ENCODE results near the gene APOBEC3B. TPM values are rescaled to one million over a fixed set of nuclear protein-coding genes. Genes with fewer than 3 reads are reported as not detected.

APOBEC3B gene
- total RNA-seq, result 0.30 and 2.0 TPM in 2 replicates

DNA sequence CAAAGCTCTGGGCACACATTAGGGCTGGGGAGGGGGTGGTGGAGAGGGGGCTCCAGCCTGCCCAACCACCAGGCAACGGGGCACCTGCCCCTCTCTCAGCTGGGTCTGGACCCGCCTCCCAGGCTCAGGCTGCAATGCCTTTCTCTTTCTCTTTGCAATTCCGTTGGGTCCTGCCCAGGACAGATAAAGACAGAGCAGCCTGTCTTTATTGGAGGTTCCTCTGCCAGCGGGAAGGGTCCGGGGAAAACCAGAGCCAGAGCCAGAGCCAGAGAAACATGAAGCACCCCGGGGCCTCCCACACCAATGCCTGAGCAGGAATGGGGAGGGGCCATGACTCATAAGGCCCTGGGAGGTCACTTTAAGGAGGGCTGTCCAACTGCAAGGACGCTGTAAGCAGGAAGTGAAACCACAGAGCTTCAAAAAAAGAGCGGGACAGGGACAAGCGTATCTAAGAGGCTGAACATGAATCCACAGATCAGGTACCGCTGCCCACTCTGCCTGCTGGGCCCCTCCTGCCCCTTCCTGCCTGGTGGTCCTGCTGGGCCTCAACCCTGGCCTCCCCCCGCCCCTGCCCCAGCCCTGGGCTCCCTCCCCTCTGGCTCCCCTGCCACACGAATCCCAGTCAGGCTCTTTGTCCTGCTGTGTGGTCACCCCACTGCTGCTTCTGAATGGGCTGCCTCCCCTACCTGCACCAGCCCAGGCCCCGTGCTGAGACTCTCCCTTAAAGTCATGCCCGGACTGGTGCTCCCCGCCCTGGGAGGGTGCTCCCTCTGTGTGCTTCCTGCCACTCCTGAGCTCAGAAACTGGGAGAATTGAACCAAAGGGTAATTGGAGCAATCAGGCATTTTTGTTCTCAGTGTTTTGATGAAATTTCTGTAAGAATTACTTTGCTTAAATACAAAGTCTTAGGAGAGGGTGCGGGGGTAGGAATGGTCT is at the start of gene APOBEC3B:
APOBEC3B (plus strand) TSS at position 356 of the 936 bp plus-strand sequence; CDS start at position 463, 107 bp downstream.

DNA sequence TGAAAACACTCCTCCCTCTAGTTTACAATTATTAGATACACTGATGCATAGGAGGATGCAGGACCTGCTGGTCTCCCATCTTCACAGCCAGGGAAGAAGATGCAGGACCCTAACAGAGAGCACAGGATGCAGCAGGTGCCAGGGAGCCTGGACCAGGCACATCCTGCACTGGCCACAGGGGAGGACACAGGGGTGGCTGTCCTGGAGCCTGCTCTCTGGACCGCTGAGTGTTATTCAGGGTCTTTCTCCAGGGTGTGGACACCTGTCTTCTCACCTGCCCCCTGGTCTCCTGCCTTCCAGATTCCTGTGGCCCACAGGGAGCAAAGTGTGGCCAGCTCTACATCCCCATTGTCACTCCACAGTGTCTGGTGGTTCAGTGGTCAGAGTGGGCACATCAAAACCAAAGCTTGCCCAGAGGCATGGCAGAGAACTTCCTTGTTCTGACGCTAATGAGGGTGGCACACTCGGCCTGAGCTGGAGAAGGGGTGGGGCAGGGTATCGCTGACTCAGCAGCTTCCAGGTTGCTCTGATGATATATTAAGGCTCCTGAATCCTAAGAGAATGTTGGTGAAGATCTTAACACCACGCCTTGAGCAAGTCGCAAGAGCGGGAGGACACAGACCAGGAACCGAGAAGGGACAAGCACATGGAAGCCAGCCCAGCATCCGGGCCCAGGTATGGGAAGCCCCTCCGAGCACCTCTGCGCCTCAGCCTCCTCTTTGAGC is 24.9 kb upstream of the APOBEC3B start, which contains the start of gene APOBEC3A:
APOBEC3A (plus strand) TSS at position 564 of the 725 bp plus-strand sequence; CDS start at position 647, 83 bp downstream.

DNA sequence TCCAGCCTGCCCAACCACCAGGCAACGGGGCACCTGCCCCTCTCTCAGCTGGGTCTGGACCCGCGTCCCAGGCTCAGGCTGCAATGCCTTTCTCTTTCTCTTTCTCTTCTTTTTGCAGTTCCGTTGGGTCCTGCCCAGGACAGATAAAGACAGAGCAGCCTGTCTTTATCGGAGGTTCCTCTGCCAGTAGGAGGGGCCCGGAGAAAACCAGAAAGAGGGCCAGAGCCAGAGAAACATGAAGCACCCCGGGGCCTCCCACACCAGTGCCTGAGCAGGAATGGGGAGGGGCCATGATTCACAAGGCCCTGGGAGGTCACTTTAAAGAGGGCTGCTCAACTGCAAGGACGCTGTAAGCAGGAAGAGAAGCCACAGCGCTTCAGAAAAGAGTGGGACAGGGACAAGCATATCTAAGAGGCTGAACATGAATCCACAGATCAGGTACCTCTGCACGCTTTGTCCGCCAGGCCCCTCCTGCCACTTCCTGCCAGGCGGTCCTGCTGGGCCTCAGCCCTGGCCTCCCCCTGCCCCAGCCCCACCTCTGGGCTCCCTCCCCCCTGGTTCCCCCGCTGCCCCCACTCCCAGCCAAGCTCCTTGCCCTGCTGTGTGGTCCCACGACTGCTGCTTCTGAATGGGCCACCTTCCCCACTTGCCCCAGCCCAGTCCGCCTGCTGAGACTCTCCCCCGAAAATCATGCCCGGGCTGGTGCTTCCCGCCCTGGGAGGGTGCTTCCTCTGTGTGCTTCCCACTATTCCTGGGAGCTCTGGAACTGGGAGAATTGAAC is 32.0 kb downstream of the APOBEC3B start, which contains the start of gene APOBEC3C:
APOBEC3C (plus strand) TSS at position 316 of the 781 bp plus-strand sequence; CDS start at position 422, 106 bp downstream.

DNA sequence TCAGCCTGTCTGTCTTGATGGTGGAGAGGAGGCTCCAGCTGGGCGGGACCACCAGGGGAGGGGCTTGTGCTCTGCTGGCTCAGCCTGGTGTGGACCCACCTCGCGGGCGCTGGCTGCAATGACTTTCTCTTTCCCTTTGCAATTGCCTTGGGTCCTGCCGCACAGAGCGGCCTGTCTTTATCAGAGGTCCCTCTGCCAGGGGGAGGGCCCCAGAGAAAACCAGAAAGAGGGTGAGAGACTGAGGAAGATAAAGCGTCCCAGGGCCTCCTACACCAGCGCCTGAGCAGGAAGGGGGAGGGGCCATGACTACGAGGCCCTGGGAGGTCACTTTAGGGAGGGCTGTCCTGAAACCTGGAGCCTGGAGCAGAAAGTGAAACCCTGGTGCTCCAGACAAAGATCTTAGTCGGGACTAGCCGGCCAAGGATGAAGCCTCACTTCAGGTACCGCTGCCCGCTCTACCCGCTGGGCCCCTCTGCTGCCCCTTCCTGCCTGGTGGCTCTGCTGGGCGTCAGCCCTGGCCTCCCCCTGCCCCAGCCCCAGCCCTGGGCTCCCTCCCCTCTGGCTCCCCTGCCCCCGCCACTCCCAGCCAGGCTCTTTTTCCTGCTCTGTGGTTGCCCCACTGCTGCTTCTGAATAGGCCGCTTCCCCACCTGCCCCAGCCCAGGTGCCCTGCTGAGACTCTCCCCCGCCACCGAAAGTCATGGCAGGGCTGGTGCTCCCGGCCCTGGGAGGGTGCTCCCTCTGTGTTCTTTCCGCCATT is 58.6 kb downstream of the APOBEC3B start, which contains the start of gene APOBEC3F:
APOBEC3F (plus strand) TSS at position 327 of the 759 bp plus-strand sequence; CDS start at position 424, 97 bp downstream.

Other genes starting within 250 kb of the APOBEC3B start
- gene SUN2, start 226.3 kb upstream of the APOBEC3B start, total RNA-seq, result 95.9 and 142 TPM in 2 replicates
- 17.3 and 20.3 TPM in 2 replicates for gene DNAL4, start 188.2 kb upstream of the APOBEC3B start, total RNA-seq
- 4.7 and 7.8 TPM in 2 replicates for gene NPTXR, start 138.3 kb upstream of the APOBEC3B start, total RNA-seq
- gene CBX6, start 110.1 kb upstream of the APOBEC3B start, total RNA-seq, result 61.8 and 65.1 TPM in 2 replicates
- gene APOBEC3A, start 24.7 kb upstream of the APOBEC3B start, total RNA-seq, result not detected in 2 replicates
- gene APOBEC3C, start 31.9 kb downstream of the APOBEC3B start, total RNA-seq, result 13.1 and 15.0 TPM in 2 replicates
- 1.4 and 1.6 TPM in 2 replicates for gene APOBEC3D, start 38.8 kb downstream of the APOBEC3B start, total RNA-seq
- gene APOBEC3F, start 58.5 kb downstream of the APOBEC3B start, total RNA-seq, result 6.3 and 7.6 TPM in 2 replicates
- 3.8 and 16.2 TPM in 2 replicates for gene APOBEC3G, start 94.9 kb downstream of the APOBEC3B start, total RNA-seq
- 0.98 TPM in 1 of 2 replicates, not detected in the other for gene APOBEC3H, start 114.9 kb downstream of the APOBEC3B start, total RNA-seq
- 8.2 and 9.5 TPM in 2 replicates for gene CBX7, start 170.3 kb downstream of the APOBEC3B start, total RNA-seq

All from smooth muscle cell of the pulmonary artery (primary cell).